HG03066 (cell line): ENCODE measurements around the gene MRGPRD.

Source experiments
- ATAC-seq: cut with Tn5 transposase; IDR thresholded peaks from one replicate; pipeline ENCODE4 v1.9.1; 2021; ENCODE audit warnings: low read depth; ENCODE audit not compliant: unreplicated experiment

Gene MRGPRD

DNA sequence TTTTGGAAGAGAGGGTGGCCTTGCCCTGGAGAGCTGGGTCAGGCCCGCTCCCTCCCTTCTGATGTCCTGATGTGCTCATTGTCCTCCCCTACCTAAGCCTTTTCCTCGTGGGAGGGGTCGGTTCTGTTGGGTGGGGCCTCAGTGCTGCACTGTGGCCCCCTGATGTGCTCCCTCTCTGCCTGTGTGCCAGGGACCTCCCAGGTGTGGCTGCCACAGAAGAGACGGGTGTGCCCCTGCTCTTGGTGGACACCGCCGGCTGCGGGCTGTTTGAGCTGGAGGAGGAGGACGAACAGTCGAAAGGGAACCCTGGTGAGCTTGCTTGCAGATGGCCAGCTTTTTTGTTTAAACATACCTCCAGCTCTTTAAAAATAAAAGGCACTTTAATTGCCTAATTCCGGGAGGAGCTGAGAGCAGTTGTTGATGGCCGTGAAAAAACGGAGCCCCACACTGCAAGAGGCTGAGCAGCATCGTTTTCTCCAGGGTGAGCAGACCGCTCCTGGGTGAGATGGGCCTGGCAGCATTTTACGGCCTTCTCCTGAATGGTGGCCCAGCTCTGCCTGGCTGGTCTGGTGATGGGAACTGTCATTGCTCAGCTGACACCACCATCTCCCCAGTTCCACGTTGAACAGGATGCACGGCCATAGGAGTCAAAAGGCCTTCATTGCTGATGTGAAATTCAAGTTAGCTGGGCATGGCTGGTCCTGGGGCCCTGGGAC, 47.0 kb downstream of the MRGPRD start:
- no peak for ATAC-seq

DNA sequence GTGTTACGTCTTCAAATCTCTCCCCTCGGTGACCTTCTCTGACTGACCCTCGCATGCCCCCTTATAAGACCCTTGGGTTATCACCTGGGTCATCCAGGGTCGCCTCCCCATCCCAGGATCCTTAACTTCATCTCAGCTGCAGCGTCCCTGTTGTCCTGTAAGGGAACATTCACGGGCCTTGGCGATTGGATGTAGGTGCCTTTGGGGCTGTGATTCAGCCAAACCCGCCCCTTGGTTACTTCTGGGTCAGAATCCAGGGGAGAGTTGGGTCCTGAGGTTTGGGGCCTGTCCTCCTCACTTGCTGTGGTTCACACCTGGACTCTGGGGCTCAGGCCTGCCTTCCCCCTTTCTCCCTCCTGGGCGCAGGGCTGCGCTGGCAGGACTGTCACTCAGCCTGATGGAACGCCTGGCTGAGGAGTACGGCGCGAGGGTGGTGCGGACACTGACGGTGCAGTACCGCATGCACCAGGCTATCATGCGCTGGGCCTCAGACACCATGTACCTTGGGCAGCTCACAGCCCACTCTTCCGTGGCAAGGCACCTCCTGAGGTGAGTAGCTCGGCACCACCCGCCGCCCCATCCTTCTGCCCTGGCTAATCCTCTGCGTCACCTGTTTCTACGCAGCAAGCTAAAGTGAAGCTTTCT, 47.7 kb downstream of the MRGPRD start:
- ATAC-seq: no peak

DNA sequence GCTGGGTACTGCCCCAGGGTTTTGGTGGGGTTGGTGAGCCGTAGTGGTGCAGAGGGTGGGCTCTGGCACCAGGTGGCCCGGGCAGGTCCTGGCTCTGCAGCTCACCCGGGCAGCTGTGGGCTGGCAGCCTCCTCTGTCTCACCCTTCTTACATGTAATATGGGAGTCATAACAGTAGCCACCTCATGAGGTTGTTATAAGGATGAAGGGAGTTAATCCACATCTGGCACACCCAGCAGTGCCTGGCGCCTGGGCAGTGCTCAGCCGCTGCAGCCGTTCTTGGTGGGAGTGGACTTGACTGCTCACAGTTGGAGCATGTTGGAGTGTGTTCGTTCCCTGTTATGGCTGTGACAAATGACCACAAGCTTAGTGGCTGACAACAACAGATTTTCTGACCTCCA, 48.4 kb downstream of the MRGPRD start:
- no peak for ATAC-seq

DNA sequence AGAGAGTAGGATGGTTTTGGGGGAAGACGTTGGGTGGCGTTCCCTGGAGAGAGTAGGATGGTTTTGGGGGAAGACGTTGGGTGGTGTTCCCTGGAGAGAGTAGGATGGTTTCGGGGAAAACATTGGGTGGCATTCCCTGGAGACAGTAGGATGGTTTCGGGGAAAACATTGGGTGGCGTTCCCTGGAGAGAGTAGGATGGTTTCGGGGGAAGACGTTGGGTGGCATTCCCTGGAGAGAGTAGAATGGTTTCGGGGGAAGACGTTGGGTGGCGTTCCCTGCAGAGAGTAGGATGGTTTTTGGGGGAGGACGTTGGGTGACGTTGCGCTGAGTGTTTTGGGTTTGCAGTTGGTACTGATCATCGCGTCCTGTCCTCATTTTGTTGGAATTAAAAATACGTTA, 48.9 kb downstream of the MRGPRD start:
- no peak for ATAC-seq

DNA sequence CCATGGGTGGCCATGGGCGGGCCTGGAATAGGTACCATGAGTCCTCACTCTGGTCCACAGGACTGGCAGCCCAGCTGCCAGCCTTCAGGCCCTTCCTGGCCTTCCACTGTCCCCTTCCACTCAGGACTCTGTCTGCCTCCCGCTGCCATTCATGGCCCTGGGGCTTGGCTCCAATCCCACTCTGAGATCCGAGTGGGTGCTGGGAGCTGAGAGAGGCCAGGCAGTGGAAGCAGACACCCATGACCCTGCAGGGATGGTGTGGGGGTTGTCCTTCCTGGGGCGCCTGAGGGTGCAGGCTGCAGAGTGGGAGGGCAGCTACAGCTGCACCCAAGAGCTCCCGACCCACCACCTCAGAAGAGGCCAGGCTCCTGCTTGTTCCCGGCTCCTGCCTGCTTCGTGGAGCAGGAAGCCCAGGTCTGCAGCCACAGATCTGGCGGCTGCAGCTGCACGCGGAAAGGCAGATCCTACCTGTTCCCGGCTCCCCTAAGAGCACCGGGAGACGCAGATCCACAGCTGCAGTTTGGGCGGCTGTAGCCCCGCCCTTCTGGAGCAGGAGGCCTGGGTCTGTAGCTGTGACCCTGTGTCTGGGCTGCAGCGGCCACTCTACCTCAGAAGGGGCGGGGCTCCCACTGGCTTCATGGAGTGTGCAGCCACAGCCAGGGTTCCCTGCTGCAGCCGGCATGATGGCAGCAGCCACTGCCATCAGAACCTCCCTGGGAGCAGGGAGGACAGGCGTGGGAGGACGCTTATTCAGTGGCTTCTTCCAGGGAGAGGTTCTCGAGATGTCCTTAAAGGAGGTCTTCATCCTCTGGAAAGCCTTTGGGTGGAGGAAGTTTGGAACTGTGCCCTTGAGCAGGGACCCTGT, 49.6 kb downstream of the MRGPRD start:
- ATAC-seq: no peak
